NCI-H526 (cell line): ENCODE results near the gene A3GALT2.

ENCODE experiments used
- DNase-seq, 2 experiments: peaks; one replicate each; lab custom pipeline; 2025; lab: John Stamatoyannopoulos, UW

A3GALT2 gene

GRCh38 chr1:33332357-33332789 lies 11.5 kb upstream of the A3GALT2 start:
- no peak for DNase-seq

DNA sequence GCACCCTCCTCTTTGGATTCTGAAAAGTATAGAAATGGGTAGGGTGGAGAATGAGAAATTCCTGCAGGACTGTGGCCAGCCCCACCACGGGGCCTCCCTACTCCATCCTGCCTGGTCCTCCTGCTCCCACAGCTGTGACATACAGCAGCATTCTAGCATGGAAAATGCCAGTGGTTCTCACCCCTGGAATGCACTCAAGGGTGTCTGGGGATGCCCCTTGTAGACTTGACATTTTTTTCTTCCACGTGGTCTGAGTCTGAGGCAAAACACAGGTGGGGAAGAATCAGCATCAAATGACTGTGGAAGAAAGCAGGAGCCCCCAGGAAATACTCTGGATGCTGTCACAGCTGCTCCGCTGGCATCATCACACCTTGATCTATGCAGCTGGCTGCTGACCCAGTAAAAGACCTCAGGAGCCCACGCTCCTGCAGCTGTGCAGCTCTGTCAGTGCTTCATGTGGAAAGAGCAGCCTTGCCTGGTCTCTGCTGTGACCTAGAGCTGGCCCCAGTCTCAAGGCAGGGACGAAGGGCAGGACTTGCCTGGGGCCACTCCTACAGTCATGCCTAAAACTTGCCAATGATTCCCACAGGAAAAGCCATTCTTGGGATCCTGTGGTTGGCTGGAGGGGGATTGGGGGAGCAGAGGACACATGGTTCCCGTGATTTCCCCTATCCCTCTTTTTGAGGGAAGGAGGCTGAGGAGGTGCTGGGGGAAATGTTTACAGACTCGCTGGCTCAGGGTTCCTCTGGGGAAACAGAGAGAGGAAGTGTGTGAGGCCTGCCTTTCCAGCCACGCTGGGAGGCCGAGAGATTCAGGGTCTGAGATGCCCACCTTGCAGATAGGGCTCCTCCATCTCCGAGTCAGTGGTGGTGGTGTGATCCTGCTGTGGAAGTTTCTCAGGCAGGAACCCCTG lies 10.8 kb upstream of the A3GALT2 start:
- no peak for DNase-seq

DNA sequence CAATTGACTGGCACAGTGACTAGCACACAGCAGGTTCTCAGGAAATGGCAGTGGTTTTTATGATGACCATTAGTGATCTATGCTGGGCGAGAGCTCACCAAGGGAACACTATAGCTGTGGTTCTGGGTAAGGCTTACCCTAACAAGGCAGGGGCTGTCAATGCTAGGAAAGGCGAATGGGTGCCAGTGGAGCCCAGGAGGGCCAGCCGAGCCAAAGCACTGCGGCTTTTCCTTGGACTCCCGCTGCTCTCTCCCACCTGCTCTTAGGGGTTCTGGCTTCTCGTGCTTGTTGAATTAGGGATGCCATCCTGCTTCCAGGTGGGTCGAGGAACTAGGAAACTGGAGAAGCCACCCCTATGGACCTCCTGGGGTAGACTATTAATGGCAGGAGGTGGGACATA lies 10.0 kb upstream of the A3GALT2 start:
- no peak for DNase-seq

DNA sequence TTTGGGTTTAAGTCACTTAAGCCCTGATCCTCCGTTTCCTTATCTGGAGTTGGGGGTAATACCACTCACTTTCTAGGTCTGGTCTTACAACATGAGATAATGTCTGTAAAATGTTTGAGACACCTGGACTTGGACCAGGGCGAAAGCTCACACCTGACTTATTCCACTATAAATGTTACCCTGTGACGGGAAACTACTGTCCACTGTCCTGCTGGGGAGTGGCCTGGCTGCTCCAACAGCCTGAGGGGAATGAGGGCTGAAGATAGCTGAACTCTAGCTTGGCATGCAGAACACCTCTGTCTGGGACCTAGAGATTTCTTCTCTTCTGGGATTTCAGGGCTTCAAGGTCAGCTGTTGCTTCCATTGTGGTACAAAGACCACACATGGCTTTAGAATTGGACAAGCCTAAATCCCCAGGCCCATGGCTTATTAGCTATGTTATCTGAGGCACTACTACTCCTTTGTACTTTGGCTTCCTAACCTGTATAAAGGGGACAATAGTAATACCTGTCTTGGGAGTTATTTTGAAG lies 9.5 kb upstream of the A3GALT2 start:
- DNase-seq = no peak

DNA sequence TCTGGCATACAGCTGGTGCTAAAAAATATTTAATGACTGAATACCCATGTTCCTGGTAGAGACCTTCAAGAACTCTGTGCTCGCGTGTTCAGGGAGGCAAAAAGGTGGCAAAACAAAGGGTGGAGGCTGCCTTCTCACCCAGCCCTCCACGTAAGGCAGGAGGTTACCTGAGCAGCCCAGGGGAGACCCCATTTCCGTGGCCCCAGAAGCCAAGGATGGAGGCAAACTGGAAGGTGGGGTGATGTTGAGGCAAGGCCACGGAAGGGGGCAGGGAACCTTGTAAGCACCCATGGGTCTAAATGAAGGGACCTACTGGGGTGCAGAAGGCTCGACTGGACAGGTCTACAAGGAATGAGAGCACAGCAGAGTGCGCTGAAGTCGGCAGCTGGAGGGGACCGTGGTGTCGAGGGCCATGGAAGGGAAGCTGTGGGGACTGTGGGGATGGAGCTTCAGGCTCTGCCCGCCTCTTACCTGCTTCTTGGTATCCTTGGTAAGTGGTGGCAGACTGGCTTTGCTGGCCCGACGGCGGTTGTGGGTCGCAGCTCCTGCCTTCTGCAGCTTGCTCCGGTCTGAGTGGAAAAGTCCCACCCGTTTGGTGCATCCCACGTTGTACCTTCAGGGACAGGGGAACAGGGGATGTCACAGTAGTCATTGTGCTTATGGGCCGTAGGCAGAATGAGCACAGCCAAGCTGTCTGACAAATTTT lies 8.9 kb upstream of the A3GALT2 start:
- no peak for DNase-seq

DNA sequence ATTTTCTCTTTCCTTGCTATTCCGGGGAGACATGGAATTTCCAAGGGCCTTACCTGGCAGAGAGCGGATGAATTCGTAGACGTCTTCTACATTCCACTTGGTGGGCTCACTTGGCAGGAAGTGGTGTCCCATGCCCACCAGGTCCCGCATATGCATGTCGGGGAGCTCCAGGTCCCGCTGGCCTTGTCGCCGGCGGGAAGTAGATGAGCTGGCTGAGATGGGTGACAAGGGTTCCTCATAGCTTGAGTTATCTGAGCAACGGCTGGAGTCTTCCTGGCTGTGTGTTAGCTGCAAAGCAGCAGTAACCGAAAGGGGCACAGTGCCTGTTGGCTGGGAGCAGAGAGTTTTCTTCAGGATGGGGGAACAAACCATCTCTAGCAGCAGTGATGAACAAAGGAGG lies 7.9 kb upstream of the A3GALT2 start:
- no peak for DNase-seq

DNA sequence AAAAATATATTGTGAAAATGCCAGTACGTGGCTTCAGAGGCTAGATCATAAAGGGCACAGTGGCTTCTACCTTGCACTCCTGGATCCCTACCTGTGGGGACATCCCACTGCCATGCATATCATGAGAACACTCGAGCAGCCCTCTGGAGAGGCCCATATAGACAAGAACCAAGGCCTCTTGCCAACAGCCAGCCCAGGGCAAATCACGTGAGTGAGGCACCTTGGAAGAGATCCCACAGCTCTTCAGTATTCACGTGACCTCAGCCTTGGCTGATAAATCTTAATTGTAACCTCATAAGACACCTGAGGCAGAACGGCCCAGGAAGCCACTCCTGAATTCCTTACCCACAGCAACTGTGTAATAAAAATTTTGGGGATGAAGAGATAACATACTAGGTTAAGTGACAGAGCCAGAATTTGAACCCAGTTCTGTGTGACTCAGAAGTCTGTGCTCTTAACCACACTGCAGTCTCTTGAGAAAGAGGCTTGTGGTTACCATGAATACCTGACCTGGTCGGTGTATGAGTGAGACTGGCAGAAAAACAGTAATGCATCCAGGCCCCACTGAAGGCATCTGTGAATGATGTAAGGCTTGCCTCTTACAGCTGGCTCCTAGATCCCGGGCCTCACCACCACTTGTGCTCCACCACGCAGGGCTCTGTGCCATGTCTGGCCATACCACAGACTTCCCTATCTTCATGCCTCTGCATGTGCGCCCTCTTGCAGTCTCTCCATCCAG lies 6.9 kb upstream of the A3GALT2 start:
- DNase-seq = no peak

GRCh38 chr1:33326785-33327184 lies 5.9 kb upstream of the A3GALT2 start:
- DNase-seq = no peak

- DNase-seq = no peak
These were observed 4.0 kb upstream of the A3GALT2 start for GRCh38 chr1:33324677-33325575.

- DNase-seq = peak in 1 of 2 experiments; percentile 23
These were observed 3.0 kb upstream of the A3GALT2 start for GRCh38 chr1:33323663-33324477.

GRCh38 chr1:33322870-33323585 lies 2.1 kb upstream of the A3GALT2 start:
- DNase-seq = peak; percentile 95 to 96

- DNase-seq = no peak
These were observed 1.2 kb upstream of the A3GALT2 start for GRCh38 chr1:33322109-33322508.

DNA sequence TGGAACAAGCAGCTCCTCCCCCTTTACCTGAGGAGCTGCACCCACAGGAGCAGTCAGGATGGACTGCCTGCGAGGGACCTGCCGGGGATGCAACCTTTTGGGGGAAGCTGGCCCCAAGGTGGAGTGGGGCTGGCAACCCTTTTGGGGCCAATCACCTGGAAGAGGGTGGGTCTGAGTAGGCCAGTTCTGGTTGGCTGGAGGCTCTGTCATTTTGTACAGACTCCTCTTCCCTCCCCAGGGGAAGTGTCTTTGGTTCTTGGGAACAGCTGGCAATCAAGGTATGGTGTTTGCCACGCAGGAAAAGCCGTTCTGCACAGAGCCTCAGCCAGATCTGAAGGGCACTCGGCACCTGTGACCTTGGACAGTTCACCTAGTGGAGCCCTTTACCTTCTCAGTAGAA lies 280 bp upstream of the A3GALT2 start:
- no peak for DNase-seq

DNA sequence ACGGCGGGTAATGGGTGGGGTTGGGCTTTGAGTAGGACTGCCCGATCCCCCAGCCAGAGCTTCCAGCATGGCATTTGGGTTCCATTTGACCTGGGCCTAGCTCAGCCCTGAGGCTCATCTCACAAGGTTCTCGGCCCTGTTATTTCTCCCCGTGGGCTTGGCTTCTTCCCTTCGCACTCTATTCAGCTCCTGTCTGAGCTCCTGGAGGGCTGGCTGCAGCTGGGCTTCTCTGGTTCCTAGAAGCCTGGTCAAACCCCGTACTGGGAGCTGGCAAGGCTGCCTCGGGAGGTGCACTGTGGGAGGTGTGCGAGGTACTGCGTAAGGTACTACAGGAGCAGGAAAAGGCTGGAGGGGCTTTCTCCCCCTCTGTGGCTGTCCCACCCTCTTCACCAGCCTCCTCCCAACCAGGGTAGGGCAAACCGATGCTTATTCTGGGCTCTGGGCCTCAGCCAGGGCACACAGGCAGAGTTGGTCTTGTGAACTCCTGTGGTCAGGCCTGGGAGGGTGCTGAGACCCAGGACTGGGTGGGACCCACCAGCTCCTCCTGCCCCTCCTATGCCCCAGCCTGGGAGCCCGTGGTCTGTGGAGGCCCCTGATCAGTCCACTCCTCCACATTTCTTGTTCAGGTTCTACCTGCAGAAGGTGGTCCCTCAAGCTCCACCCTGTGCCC lies 814 bp downstream of the A3GALT2 start:
- DNase-seq = no peak

DNA sequence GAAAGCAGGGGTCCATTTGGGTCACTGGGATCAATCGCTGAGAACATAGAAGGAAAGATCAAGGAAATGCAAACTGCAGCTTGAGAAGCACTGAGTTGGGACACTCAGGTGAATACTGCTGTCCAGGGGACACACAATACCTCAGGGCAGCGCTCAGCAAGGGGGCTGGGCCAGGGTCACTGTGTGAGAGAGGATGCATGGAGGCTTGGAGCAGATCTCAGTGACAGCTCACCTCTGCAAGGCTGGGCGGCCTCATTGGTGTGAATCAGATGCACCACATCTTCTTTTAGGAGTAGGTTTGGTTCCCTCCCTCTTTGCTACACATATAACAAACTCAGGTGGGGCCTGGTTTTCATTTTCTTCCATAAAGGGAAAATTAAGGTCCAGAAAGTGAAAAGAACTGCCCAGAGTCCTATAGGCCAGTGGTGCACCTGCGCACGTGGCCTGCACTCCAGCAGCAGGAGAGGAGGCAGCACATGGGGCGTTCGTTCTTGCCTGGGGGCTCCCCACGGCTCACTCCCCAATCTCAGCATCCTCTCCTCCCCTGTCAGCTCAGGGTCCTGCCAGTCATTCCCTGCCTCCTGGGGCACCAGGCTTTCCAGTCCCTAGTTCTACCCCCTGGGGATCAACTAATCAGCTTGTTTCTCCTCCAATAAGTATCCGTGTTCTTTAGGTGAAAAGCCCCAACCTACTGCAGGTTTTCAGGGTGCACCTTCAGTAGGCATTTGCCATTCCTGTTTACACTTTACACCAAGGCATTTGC lies 1.5 kb downstream of the A3GALT2 start:
- no peak for DNase-seq

DNA sequence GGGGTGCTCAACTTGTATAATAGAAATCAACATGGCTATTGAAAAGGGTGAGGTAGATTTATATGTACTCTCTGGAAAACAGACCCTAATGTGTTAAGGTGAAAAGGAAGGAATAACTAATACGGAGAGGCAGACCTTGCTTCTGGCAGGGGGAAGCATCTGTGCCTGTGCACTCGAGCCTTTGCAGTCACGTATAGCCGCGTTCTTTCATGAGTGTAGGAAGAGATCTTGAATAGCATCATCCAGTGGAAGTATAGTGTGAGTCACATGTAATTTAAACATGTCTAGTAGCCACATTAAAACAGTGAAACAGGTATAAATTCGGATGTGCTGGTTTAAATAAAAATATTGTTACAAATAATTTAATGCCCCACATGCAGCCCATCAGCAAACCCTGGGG lies 3.0 kb downstream of the A3GALT2 start:
- no peak for DNase-seq

DNA sequence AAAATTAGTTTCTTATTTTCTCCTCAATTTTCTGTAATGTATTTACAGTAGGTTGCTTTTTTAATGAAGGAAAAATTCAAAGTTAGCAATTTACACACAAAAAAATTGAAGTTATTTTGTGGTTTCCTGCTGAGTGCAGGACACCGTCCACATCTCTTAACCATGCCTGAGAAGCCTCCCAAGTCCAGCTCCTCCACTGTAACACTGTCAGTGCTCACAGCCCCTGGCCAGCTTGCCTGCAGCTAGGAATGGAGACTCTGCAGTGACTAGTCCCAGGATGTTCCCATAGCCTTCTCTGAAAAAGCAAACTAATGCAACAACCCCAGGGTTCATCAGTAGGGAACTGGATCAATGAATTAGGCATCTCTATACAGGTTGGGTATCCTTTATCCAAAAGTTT lies 3.5 kb downstream of the A3GALT2 start:
- DNase-seq = no peak

- DNase-seq = no peak
These were observed 4.3 kb downstream of the A3GALT2 start for GRCh38 chr1:33316601-33317000.
